Daoy (cell line): ENCODE data around the gene PDYN. TPM values are rescaled to one million over a fixed set of nuclear protein-coding genes. Genes with fewer than 3 reads are reported as not detected.

Source experiments
- DNase-seq: peaks from one replicate; pipeline ENCODE4 v3.0.0-alpha.2; 2015; ENCODE audit warnings: low read depth
- total RNA-seq: library from RNA; depleted of rRNA; stranded (reverse); fragments of >200 nt; shearing (Covaris generic); gene quantifications from 2 replicates; pipeline ENCODE4 v1.2.3, GENCODE V29; 2014; rRNA removed

The PDYN gene
- total RNA-seq, 1 experiment from 2014 or later, result not detected

DNA sequence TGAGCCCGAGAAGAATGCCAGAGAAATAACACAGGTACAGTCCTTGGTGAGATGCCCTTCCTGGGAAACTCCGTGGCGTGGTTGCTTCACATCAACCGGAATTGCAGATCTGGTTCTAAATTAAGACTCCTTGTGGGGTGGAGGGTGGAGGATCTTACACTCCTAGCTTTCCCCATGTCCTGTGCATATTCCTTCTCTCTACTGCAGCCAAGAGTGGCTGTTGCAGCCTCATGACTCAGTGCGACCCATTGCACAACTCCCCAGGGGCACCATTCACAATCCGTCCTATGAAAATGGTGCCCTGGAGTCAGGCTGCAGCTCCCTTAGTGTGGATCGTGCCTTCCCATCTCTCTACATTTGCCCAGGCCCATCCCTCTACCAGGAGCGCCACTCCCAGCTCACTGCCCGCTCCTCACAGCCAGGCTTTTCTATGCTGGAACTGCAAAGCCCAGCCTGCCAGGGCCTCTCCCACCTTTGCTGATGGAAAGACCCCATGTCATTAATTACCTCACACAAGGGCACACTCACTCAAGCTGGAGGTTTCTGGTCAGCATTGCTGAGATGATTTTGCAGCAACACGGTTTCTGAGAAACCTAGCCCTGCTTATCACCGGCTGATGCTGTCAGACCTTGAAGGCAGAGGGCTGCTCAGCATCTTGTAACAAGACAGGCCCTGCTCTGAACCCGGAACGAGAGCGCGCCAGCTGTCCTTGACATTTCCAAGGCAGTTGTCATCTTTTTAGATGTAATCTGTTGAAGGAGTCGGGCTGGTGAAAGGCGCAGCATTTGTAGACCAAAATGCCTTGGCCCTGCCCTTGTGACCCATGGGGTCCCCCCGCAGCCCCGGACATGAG is 58.9 kb downstream of the PDYN start:
- DNase-seq, result peak; percentile 61

DNA sequence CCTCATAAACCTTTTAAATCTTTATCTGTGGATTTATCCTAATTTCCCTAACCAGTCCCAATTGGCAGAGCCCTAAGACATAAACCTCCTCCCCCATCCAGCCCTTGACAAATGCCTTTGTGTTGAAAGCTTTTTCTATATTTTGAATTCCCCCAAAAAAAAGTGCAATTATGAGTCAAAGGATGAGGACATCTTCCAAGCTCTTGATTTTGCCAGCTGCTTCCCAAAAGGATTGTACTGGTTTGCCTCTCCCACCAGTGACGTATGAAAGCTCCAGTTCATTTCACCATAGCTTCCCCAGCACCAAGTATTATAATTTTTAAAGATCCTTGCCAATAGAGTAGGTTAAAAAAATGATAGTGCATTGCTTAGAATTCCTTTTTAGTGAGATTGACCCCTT is 59.7 kb downstream of the PDYN start:
- DNase-seq, result peak; percentile 25

DNA sequence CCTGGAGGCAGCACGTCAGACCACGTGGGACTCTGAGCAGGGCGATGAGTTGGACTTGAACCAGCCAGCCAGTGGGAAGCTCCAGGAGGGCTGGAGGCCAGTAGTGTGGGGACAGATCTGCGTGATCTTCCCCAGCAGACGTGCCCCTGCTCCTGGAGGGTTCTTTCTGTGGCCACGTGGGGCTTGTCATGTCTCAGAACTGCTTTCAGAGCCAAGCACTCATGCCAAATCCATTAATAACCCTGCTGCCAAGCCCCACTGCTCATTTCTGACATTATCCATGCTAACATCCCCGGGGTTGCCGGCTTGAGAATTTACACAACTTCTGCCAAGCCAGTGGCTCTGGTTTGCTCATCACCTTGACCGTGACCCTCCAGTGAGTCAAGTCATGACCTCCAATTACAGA is 60.4 kb downstream of the PDYN start:
- peak; percentile 39 for DNase-seq

DNA sequence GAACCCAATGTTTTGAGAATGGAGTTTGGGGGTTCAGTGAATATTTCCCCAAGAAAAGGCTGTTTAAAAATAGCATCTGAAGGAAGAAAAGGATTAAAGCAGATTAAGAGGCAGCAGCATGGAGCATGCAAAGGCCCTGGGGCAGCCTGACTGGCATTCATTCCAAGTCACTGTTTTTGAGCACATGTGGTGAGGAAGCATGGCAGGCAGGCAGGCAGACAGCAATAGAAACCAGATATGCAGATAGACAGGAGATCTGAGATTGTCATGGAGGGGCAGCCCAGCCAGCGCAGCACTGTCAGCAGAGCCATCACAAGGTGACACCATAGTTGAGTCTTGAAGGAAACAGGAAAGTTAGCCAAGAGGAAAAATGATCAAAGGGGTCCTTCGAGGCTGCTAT is 60.9 kb downstream of the PDYN start:
- no peak for DNase-seq

DNA sequence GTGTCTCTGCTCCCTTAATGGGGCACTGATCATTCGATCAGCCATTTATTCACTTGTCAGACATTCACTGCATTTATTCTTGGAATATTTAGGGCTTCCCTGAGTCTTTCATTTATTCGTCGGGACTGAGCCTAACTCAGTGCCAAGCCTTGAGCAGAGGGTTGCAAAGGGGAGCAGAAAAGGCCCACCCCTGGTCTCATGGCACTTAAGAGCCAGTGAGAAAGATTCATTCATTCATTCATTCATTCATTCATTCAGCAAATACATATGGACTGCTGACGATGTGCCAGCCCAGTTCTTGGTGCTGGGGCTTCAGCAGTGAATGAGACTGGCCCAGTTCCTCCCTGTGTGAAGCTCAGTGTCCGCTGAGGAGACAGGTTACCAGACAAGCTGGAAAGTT is 62.0 kb downstream of the PDYN start:
- DNase-seq, result no peak

DNA sequence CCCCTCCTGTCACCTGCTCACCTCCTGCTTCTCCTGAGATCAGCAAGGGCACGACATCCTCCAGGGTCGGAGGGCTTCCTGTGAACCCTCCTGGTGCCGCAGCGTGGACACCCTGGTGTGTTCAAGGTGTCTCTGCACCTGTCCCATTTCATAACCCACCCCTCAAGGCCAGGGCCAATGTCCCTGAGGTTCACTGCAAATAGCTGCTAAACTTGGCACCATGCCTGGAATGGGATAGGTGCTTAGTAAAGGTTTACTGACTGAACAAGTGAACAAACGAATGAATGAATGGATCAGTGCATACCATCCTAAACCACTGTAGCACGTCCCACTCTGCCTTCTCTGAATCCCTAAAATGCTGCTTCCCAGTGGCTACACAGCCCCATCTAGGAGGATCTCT is 63.7 kb downstream of the PDYN start:
- no peak for DNase-seq

DNA sequence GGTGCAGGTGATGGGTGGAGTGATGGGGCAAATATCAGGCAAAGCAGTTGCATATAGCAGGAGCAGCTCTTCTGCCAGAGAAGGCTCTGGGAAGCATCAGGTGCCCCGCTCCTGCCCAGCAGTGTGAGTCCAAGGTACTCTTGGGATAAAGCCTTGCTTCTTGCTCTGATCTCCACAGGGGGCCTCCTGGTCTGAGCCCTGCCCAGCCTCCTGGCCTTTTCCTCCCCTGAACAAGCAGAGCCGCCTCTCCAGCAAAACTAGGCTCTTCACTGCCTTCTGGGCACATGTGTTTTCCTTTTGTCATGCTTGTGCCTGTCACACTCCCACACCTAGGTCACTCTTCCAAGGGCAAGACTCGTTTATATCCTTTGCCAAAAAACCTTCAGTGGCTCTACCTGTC is 64.4 kb downstream of the PDYN start:
- no peak for DNase-seq

DNA sequence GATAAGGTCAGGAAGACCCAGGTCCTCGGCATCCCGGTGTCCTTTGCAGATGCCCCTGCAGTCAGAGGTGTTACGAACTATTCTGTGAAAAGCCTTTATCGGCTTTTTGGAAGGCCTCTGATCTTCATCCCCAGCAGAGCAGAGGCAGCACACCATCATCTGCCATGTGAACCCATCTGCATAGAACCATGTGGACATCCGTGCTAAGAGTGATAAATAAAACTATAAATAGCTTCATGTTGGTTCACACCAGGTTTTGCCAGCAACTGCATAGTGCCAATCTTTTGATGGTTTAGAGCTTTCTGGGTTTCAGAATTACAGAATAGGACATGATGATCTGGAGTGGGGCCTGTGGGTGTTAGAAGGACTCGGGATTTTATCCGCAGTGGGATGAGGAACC is 65.1 kb downstream of the PDYN start:
- no peak for DNase-seq

Other genes with a start within 250 kb of the PDYN start
- gene SIRPA, start 98.7 kb downstream of the PDYN start, total RNA-seq, result 7.2 and 11.5 TPM in 2 replicates
- gene STK35, start 107.8 kb upstream of the PDYN start, total RNA-seq, result 10.8 and 21.7 TPM in 2 replicates